BJ (cell line): ENCODE data around the gene SGK2. TPM values are rescaled to one million over a fixed set of nuclear protein-coding genes. Genes with fewer than 3 reads are reported as not detected.
A peak's percentile ranks its signal among the peaks of the same experiment; 100 is the strongest.
"Not testable (repeated sequence)": the region's sequence is repeated elsewhere in the genome, so short reads cannot be mapped to it uniquely, and the experiment has no call there.

Experiments
- CTCF ChIA-PET: fragments of 350-600 bp; formaldehyde crosslinking; extraction: SDS; loops from one replicate; lab custom pipeline; 2021; ENCODE audit warnings: antibody characterized with exemption, inconsistent platforms; lab: Yijun Ruan, JAX
- POLR2A ChIA-PET: fragments of 300-600 bp; sonication (Branson Sonifier 250); formaldehyde crosslinking; extraction: SDS; loops from one replicate; lab custom pipeline; 2021; ENCODE audit warnings: antibody characterized with exemption; lab: Charles Lee
- DNase-seq: peaks from one replicate; pipeline ENCODE4 v3.0.0-alpha.2; 2011; ENCODE audit warnings: low read depth
- H3K27me3 ChIP-seq: 2 replicates; pipeline ENCODE4 v1.6.0; 2011; ENCODE audit warnings: low read length; ENCODE audit not compliant: control insufficient read depth, insufficient read depth
- H3K36me3 ChIP-seq: 2 replicates; pipeline ENCODE4 v1.5.1; 2011; ENCODE audit warnings: low read length; ENCODE audit not compliant: control insufficient read depth, insufficient read depth
- H3K4me3 ChIP-seq: 2 replicates; pipeline ENCODE4 v1.5.1; 2011; ENCODE audit warnings: low read depth, mild to moderate bottlenecking, control low read depth, low read length
- CTCF ChIP-seq: IDR thresholded peaks from 2 replicates; pipeline ENCODE4 v1.5.1; 2011; ENCODE audit warnings: low read depth, mild to moderate bottlenecking, control low read depth, inconsistent platforms, low read length, moderate library complexity; ENCODE audit not compliant: insufficient read depth
- polyA plus RNA-seq: library from polyadenylated mRNA; depleted of rRNA; stranded (reverse); fragments of >200 nt; gene quantifications from 2 replicates; pipeline ENCODE4 v1.2.3, GENCODE V29; 2011

SGK2 gene
- polyA plus RNA-seq, 1 experiment, result 0.16 TPM

GRCh38 chr20:43590392-43591303, 31.8 kb downstream of the SGK2 start, which contains the start of gene IFT52:
IFT52 (plus strand) TSS chr20:43590937; CDS start chr20:43594699, 3,762 bp downstream.
- Histone ChIP-seq H3K4me3 (peak within 1 kb of the TSS; percentile 96), H3K36me3 (no peaks in the 10 kb centered on the region; the same call in 1 of the 2 replicates), H3K27me3 (no peaks in the 10 kb centered on the region)
- ChIA-PET POLR2A (interaction anchor here (0.6 to 1.3 kb wide), 3 partner anchors 116 to 1966 kb away, joined by 4 to 6 read pairs (median 5); no protein-coding TSS in a partner anchor), CTCF (interaction anchor here (2.6 kb wide), 1 partner anchor 53 kb away, joined by 12 read pairs; no protein-coding TSS in a partner anchor)
- no peak for TF ChIP-seq CTCF
- peak; percentile 43 for DNase-seq

- DNase-seq, H3K36me3 ChIP-seq, CTCF ChIA-PET, H3K4me3 ChIP-seq, POLR2A ChIA-PET, H3K27me3 ChIP-seq: not testable (repeated sequence)
Observed at GRCh38 chr20:43601960-43602359, 43.1 kb downstream of the SGK2 start.

GRCh38 chr20:43603124-43603523, 44.3 kb downstream of the SGK2 start:
- Histone ChIP-seq H3K4me3 (no peak overlapping the region), H3K36me3 (peaks cover 7% of the 10 kb centered on the region), H3K27me3 (no peaks in the 10 kb centered on the region)
- no peak for TF ChIP-seq CTCF
- no peak for DNase-seq
- POLR2A ChIA-PET, result no interaction called here
- CTCF ChIA-PET, result no interaction called here

GRCh38 chr20:43605715-43606114, 46.9 kb downstream of the SGK2 start:
- no peak overlapping the region for H3K4me3 ChIP-seq
- ChIA-PET POLR2A (no interaction called here), CTCF (no interaction called here)
- no peak for TF ChIP-seq CTCF
- H3K36me3 ChIP-seq, result peaks cover 7% of the 10 kb centered on the region
- no peak for DNase-seq
- H3K27me3 ChIP-seq, result no peaks in the 10 kb centered on the region

GRCh38 chr20:43607278-43607677, 48.5 kb downstream of the SGK2 start:
- H3K27me3 ChIP-seq, DNase-seq, H3K4me3 ChIP-seq, H3K36me3 ChIP-seq, POLR2A ChIA-PET, CTCF ChIA-PET: not testable (repeated sequence)

GRCh38 chr20:43631598-43631997, 72.8 kb downstream of the SGK2 start:
- ChIA-PET POLR2A (no interaction called here), CTCF (no interaction called here)
- H3K27me3 ChIP-seq, result no peaks in the 10 kb centered on the region
- H3K36me3 ChIP-seq, result peaks cover 5% of the 10 kb centered on the region
- no peak for TF ChIP-seq CTCF
- DNase-seq, result no peak
- no peak overlapping the region for H3K4me3 ChIP-seq
